Liver (tissue), 9 donors: ENCODE results near the gene LRP10. TPM values are rescaled to one million over a fixed set of nuclear protein-coding genes. Genes with fewer than 3 reads are reported as not detected.

Experiments used
- DNase-seq: peaks from one replicate; pipeline ENCODE4 v3.0.0-alpha.2; 2017; ENCODE audit warnings: low spot score
- H3K27ac ChIP-seq, 2 donors: one replicate each; pipeline ENCODE4 v1.7.0; 2013; ENCODE audit warnings: inconsistent platforms in 2 of 2, low read length in 2 of 2, control low read depth in 1 of 2, low read depth in 1 of 2, mild to moderate bottlenecking in 1 of 2
- H3K27me3 ChIP-seq, 4 donors: one replicate each; pipeline versions ENCODE4 v1.6.1 to v1.7.0; 2013; ENCODE audit warnings: low read length in 3 of 4, inconsistent platforms in 1 of 4, mild to moderate bottlenecking in 1 of 4, moderate library complexity in 1 of 4; ENCODE audit not compliant: control insufficient read depth in 4 of 4, insufficient read depth in 4 of 4
- H3K36me3 ChIP-seq, 4 donors: one replicate each; pipeline versions ENCODE4 v1.6.1 to v1.7.0; 2013; ENCODE audit warnings: low read length in 3 of 4, mild to moderate bottlenecking in 3 of 4, low read depth in 1 of 4, moderate library complexity in 1 of 4; ENCODE audit not compliant: control insufficient read depth in 4 of 4, insufficient read depth in 3 of 4
- H3K4me1 ChIP-seq, 4 donors: one replicate each; pipeline versions ENCODE4 v1.6.1 to v1.7.0; 2013; ENCODE audit warnings: low read length in 3 of 4, mild to moderate bottlenecking in 3 of 4, moderate library complexity in 1 of 4; ENCODE audit not compliant: control insufficient read depth in 4 of 4, insufficient read depth in 4 of 4
- H3K4me3 ChIP-seq, 3 donors: one replicate each; pipeline versions ENCODE4 v1.6.1 to v1.7.0; 2013; ENCODE audit warnings: low read length in 3 of 3, control low read depth in 1 of 3, low read depth in 1 of 3, mild to moderate bottlenecking in 1 of 3
- H3K9ac ChIP-seq, 2 donors: one replicate each; pipeline ENCODE4 v1.7.0; 2013; ENCODE audit warnings: low read length in 2 of 2, mild to moderate bottlenecking in 2 of 2, moderate library complexity in 2 of 2, control low read depth in 1 of 2, low read depth in 1 of 2
- H3K9me3 ChIP-seq, 4 donors: one replicate each; pipeline versions ENCODE4 v1.6.1 to v1.7.0; 2013; ENCODE audit warnings: low read length in 3 of 4; ENCODE audit not compliant: control insufficient read depth in 4 of 4
- EGR1 ChIP-seq, 2 donors: IDR thresholded peaks; 2 replicates each; pipeline ENCODE4 v1.6.1; 2016 to 2018; ENCODE audit warnings: antibody characterized with exemption in 2 of 2, low read depth in 2 of 2
- FOXA1 ChIP-seq: IDR thresholded peaks from 2 replicates; pipeline ENCODE4 v1.6.1; 2016; ENCODE audit warnings: antibody characterized with exemption
- FOXA2 ChIP-seq: IDR thresholded peaks from 2 replicates; pipeline ENCODE4 v1.6.1; 2016; ENCODE audit warnings: antibody characterized with exemption
- GABPA ChIP-seq, 2 donors: IDR thresholded peaks in 1 of 2; conservative IDR thresholded peaks in 1 of 2; 2 replicates each; pipeline ENCODE4 v1.6.1; 2016; ENCODE audit warnings: antibody characterized with exemption in 2 of 2, mild to moderate bottlenecking in 1 of 2, moderate library complexity in 1 of 2
- HNF4A ChIP-seq, 2 donors: conservative IDR thresholded peaks; 2 replicates each; pipeline ENCODE4 v1.6.1; 2016; ENCODE audit warnings: antibody characterized with exemption in 2 of 2, mild to moderate bottlenecking in 2 of 2
- HNF4G ChIP-seq: IDR thresholded peaks from 2 replicates; pipeline ENCODE4 v1.6.1; 2016; ENCODE audit warnings: antibody characterized with exemption
- JUND ChIP-seq, 2 donors: IDR thresholded peaks; 2 replicates each; pipeline ENCODE4 v1.6.1; 2016; ENCODE audit warnings: antibody characterized with exemption in 2 of 2
- MAX ChIP-seq: IDR thresholded peaks from 2 replicates; pipeline ENCODE4 v1.6.1; 2016; ENCODE audit warnings: antibody characterized with exemption
- NR2F2 ChIP-seq: IDR thresholded peaks from 2 replicates; pipeline ENCODE4 v1.6.1; 2016; ENCODE audit warnings: antibody characterized with exemption
- RAD21 ChIP-seq, 2 donors: IDR thresholded peaks; 2 replicates each; pipeline ENCODE4 v1.6.1; 2016; ENCODE audit warnings: antibody characterized with exemption in 2 of 2, mild to moderate bottlenecking in 2 of 2
- RXRA ChIP-seq, 2 donors: IDR thresholded peaks; 2 replicates each; pipeline ENCODE4 v1.6.1; 2017 to 2018; ENCODE audit warnings: antibody characterized with exemption in 2 of 2, mild to moderate bottlenecking in 1 of 2
- SP1 ChIP-seq: IDR thresholded peaks from 2 replicates; pipeline ENCODE4 v1.6.1; 2018; ENCODE audit warnings: antibody characterized with exemption, mild to moderate bottlenecking
- TAF1 ChIP-seq: conservative IDR thresholded peaks from 2 replicates; pipeline ENCODE4 v1.6.1; 2016; ENCODE audit warnings: antibody characterized with exemption, mild to moderate bottlenecking
- YY1 ChIP-seq: IDR thresholded peaks from 2 replicates; pipeline ENCODE4 v1.6.1; 2016; ENCODE audit warnings: antibody characterized with exemption, mild to moderate bottlenecking
- WGBS: extraction: QIAGEN DNeasy Blood & Tissue Kit; methylation state at CpG from one replicate; pipeline ENCODE4 v1.1.7; 2013; 5-methylcytosine and 5-hydroxymethylcytosine counted together
- polyA plus RNA-seq, 2 donors: library from polyadenylated mRNA; stranded (reverse) in 1 of 2; unstranded in 1 of 2; fragments of 200-250 nt in 1 of 2; fragments of >200 nt in 1 of 2; fragmentation: Nextera tagmentation in 1 of 2; extraction: Ambion mirVana in 1 of 2; gene quantifications; one replicate each; pipeline versions ENCODE4 v1.2.1 to v1.2.3, GENCODE V29; 2013 to 2015
- total RNA-seq, 2 donors: library from RNA; depleted of rRNA; stranded (reverse); fragments of >200 nt; gene quantifications; one replicate each; pipeline ENCODE4 v1.2.3, GENCODE V29; 2014
- TF ChIP-seq, protein P1 (sequence below): IDR thresholded peaks from 2 replicates; pipeline ENCODE4 v1.6.1; 2016; ENCODE audit warnings: antibody characterized with exemption, mild to moderate bottlenecking
- TF ChIP-seq, protein P2 (sequence below): fragments of 150-350 bp; IDR thresholded peaks from 2 replicates; pipeline ENCODE4 v1.5.1; 2017; ENCODE audit warnings: improper control_type of control experiment, low read depth, low read length; ENCODE audit not compliant: missing input control
- donor health status: healthy.
- donor health status: healthy.
- donor health status: healthy.
- donor health status: healthy.
- donor health status: healthy.

Gene LRP10
- total and polyA plus RNA-seq, 4 donors: 19.5 to 61.7 (median 31.3) TPM

GRCh38 chr14:22893706-22894105 is 22.2 kb downstream of the LRP10 start:
- no peak overlapping the region for H3K9ac ChIP-seq
- no peaks in the 10 kb centered on the region for H3K27me3 ChIP-seq
- no peaks in the 10 kb centered on the region for H3K4me1 ChIP-seq
- TF ChIP-seq FOXA2 (no peak), TAF1 (no peak), GABPA (IDR thresholded peaks at IDR 0.05 in 1 of 2, conservative IDR thresholded peaks at IDR 0.05 in 1 of 2) (no peak), YY1 (no peak), FOXA1 (no peak), JUND (IDR thresholded peaks at IDR 0.05) (no peak), NR2F2 (no peak), RAD21 (IDR thresholded peaks at IDR 0.05) (no peak), HNF4G (no peak), SP1 (no peak), HNF4A (conservative IDR thresholded peaks at IDR 0.05) (no peak), RXRA (IDR thresholded peaks at IDR 0.05) (no peak), EGR1 (IDR thresholded peaks at IDR 0.05; ENCODE audit: low read depth in 2 of 2) (no peak)
- TF ChIP-seq, protein P1, sequence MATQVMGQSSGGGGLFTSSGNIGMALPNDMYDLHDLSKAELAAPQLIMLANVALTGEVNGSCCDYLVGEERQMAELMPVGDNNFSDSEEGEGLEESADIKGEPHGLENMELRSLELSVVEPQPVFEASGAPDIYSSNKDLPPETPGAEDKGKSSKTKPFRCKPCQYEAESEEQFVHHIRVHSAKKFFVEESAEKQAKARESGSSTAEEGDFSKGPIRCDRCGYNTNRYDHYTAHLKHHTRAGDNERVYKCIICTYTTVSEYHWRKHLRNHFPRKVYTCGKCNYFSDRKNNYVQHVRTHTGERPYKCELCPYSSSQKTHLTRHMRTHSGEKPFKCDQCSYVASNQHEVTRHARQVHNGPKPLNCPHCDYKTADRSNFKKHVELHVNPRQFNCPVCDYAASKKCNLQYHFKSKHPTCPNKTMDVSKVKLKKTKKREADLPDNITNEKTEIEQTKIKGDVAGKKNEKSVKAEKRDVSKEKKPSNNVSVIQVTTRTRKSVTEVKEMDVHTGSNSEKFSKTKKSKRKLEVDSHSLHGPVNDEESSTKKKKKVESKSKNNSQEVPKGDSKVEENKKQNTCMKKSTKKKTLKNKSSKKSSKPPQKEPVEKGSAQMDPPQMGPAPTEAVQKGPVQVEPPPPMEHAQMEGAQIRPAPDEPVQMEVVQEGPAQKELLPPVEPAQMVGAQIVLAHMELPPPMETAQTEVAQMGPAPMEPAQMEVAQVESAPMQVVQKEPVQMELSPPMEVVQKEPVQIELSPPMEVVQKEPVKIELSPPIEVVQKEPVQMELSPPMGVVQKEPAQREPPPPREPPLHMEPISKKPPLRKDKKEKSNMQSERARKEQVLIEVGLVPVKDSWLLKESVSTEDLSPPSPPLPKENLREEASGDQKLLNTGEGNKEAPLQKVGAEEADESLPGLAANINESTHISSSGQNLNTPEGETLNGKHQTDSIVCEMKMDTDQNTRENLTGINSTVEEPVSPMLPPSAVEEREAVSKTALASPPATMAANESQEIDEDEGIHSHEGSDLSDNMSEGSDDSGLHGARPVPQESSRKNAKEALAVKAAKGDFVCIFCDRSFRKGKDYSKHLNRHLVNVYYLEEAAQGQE: no peak
- TF ChIP-seq, protein P2, sequence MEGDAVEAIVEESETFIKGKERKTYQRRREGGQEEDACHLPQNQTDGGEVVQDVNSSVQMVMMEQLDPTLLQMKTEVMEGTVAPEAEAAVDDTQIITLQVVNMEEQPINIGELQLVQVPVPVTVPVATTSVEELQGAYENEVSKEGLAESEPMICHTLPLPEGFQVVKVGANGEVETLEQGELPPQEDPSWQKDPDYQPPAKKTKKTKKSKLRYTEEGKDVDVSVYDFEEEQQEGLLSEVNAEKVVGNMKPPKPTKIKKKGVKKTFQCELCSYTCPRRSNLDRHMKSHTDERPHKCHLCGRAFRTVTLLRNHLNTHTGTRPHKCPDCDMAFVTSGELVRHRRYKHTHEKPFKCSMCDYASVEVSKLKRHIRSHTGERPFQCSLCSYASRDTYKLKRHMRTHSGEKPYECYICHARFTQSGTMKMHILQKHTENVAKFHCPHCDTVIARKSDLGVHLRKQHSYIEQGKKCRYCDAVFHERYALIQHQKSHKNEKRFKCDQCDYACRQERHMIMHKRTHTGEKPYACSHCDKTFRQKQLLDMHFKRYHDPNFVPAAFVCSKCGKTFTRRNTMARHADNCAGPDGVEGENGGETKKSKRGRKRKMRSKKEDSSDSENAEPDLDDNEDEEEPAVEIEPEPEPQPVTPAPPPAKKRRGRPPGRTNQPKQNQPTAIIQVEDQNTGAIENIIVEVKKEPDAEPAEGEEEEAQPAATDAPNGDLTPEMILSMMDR: no peak
- no peaks in the 10 kb centered on the region for H3K9me3 ChIP-seq
- H3K4me3 ChIP-seq: no peak overlapping the region
- peaks cover 0 to under 1% (median 0%) of the 10 kb centered on the region in 4 donors for H3K36me3 ChIP-seq
- no peak for DNase-seq
- 98% methylated on average over 4 of the region's 4 CpGs for WGBS
- H3K27ac ChIP-seq: no peak overlapping the region

DNA sequence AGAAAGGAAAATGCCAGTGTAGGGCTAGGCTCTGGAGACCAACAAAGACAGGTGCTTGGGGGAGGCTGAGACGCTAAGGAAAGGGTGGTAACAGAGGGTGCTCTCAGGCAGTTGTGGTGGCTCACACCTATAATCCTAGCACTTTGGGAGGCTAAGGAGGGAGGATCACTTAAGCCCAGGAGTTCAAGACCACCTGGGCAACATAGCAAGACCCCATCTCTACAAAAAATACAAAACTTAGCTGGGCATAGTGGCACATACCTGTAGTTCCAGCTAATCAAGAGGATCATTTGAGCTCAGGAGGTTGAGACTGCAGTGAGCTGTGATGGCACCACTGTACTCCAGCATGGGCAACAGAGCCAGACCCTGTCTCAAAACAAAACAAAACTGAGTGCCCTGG is 23.9 kb downstream of the LRP10 start:
- WGBS: 100% methylated on average over 1 of the region's 1 CpG
- H3K36me3 ChIP-seq: peaks cover 0 to 3% (median 0%) of the 10 kb centered on the region in 4 donors
- H3K9ac ChIP-seq: no peak overlapping the region
- H3K4me1 ChIP-seq: no peaks in the 10 kb centered on the region
- no peaks in the 10 kb centered on the region for H3K27me3 ChIP-seq
- TF ChIP-seq NR2F2: no peak
- no peak for TF ChIP-seq FOXA2
- TF ChIP-seq YY1: no peak
- no peak for TF ChIP-seq MAX
- H3K9me3 ChIP-seq: no peaks in the 10 kb centered on the region
- no peak for DNase-seq
- H3K4me3 ChIP-seq: no peak overlapping the region
- no peak overlapping the region for H3K27ac ChIP-seq
